NCI-H345 treated with DMSO at 0.1 percent for 48 hours (cell line): ENCODE measurements around the gene SLC13A5.
"Not testable (repeated sequence)": the region's sequence is repeated elsewhere in the genome, so short reads cannot be mapped to it uniquely, and the experiment has no call there.

ENCODE experiments used
- DNase-seq: peaks from one replicate; lab custom pipeline; 2025; ENCODE audit not compliant: unreplicated experiment; lab: John Stamatoyannopoulos, UW

SLC13A5 gene

DNA sequence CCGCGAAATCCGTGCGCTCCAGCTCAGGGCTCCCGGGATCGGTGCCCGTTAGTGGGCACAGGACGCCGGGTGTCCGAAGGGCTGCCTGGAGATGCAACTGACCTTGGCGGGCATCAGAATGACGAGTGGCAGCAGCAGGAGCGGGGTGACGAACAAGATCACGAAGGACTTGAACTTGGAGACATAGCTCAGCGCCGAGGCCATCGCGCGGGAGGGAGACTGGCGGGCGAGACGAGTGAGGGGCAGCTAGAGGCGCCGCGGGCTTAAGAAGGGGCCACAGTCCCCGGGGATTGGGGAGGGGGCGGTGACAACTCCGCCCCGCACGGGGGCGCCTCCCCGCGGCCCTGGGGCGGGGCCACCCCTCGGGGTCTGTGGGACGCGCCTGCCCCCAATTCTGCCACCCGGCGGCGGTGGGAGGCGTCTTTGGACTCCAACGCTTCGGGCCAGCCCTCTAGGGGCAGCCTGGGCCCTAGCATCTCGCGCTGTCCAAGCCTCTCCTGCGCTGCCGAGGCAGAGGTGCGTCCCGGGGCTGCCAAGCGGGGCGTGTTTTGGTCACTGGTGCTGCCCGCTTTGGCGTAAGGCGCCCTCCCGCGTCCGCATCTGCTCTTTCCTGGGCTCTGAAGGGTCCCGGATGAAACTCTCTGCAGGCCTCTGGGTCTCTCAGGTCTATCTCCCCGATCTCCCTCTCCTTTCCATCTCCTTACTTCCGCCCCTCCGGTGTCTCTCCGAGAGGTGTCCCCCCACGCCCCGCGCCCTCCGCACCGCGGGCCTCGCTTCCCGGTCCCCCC, at the start of gene SLC13A5:
SLC13A5 (minus strand) TSS at position 240 of the 788 bp plus-strand sequence; CDS start at position 204, 36 bp downstream.
- no peak for DNase-seq

DNA sequence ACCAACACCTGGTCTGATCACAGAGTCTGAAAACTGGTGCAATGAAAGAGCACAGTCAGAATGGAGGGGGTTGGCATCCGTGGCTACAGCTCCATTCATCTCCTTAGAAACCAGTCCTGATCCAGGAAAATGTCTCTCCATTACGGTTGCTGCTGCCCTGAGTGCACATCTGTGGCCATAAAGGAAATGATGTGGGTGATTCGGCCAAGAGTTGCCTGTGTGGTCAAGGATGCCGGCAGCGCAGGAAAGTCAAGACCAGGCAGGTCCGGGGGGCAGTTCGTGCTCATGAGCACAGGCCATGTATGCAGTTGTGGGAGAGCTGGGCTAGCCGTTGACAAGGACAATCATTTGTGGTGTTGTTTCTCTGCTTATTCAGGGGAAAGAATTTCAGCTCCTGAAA, 48.6 kb upstream of the SLC13A5 start:
- no peak for DNase-seq

DNA sequence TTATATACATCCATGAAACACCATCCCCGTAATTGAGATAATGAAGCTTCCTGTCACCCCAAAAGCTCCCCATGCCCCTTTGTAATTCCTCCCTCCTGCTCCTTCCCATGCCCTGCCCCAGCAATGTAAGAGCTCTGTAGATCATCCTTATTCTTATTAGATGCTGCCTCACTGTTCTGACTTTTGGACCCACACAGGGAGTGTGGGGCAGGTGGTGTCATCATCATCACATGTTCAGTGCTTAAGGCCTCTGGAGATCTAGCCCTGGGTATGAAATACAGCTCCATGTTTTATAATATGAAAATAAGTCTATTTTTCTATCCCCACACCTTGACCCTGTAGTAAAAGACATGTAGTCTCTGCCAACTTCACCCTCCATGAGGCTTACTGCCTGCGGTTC, 44.6 kb upstream of the SLC13A5 start:
- no peak for DNase-seq

DNA sequence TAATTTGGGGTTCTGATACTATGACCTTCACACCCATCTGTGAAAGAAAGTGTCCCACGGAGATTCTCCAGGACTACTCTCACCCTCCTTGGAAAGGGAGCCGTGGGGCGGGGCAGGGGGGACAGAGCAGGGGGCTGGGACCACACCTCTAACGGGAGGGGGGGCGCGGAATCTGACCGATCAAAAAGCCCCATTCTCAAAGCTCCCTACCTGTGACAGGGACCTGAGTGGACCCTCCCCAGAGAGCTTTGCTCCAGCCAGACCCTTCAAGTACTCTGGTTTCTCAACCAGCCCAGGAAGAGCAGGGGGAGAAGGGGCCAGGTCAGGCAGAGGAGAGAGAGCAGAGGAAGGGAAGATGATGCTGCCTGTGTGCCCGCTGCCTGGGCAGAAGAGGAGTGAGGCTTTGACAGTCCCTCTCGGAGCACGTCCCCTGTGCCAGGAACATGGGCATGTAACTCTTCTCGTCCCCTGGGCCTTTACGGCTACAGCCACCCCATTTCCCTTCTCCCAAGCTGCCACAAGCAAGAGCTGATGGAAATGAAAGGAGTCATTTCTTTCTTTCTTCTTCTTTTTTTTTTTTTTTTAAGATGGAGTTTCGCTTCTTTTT, 43.4 kb upstream of the SLC13A5 start:
- no peak for DNase-seq

DNA sequence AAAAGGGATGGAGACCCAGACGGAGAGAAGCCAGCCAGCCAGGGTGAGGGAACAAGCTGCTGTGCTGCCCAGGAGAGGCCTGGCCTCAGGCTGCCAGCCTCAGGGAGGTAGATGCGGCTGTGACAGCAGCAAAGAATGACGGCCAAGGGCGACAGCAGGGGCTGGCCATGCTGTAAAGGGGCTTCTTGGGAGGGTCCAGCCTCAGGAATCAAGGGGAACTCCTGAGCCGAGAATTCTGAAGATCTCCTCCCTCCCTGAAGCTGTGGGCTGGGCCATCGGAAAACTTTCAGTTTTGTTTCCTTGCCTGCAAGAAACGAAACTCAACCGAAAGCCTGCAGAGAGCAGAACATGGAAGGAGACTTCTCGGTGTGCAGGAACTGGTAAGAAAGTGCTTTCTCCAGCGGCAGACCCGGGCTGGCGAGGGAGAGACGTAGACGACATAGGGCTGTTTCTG, 42.6 kb upstream of the SLC13A5 start, which contains the start of gene XAF1:
XAF1 (plus strand) TSS at position 316 of the 454 bp plus-strand sequence; CDS start at position 349, 33 bp downstream.
- DNase-seq, result no peak

DNA sequence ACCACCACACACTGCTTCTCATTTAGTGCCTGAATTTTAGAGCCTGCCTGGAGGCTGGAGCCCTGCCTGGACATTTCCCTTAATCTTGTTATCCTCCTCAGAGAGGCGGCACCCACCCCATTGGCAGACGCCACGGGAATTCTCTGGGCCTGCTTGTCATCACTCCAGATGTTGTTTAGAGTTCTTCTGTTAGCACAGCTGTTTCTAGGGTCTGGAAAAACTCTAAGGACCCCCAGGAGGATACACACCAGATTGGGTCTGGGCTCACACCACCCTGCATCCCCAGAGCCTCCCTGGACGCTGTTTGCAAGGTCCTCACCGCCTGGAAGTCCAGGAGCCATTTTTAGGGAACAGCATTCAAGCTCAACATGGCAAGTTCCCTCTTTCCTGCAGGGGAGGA, 42.1 kb upstream of the SLC13A5 start:
- no peak for DNase-seq

DNA sequence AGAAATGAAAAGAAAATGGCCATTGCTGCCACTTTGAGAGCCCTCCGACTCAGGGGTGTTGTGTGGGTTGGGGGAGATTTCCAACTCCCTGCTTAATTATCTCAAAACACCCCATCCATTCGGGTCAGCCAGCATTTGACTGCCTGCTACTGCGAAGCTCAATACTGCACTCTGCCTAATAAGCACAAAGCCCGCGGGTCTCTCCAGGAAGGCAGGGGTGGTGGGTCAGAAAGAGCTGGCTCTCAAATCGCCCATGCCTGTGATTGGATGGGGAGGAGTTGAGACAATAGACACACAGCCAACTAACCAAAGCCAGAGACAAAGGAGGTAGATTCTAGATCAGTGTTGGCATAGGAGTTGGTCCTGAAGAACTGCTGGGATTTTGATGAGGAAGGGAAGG, 40.4 kb upstream of the SLC13A5 start:
- DNase-seq, result no peak

DNA sequence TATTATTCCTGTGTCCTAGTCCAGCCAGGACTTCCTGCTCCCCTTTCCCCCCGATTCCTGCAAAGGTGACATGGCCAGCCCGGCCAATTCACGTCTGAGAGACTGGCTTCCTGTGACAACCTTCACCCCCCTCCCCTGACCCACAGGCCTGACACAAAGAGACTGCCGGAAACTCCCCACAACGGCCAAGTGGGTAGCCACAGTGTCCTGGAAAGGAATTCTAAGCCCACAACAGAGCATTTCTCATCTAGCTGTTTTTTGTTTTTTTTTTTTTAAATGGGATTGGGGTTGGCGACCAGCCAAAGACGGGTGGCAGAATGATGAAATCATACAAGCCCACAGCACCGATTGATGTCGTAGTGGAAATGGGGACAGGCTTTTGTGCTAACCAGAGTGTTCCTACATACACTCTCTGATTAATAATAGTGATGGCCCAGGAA, 39.9 kb upstream of the SLC13A5 start:
- DNase-seq, result no peak

DNA sequence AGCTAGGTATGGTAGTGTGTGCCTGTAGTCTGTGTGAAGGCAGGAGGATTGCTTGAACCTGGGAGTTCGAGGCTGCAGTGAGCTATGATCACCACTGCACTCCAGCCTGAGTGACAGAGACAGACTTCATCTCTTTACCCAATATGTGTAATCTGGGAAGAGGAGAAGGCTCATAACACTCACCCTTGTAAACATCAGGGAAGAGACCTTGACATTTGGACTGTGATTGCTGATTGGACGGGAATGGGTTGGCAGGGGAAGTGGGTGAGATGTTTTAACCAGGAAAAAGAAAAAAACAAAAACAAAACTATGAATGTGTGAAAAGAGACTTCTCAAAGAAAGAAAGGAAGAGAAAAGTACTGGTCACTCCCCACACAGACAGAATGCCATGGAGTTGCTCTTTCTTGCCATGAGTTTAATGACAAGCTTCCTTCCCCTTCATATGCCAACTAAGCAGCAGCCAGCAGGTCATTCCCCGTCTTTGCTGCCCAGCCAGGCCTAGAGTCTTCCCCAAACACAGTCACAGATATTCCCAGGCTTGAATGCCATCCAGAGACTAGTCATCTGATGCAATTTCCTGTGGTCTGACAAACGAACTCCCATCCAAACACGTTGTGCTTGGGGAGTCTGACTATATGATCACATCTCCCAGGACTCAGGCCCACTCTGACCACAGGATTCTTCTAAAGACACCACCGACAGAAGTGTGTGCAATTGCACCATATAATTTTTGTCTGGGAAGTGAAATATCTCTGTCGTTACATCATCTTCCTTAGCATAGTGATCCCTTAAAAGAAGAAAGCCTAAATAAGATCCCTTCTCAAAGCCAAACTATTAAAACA, 39.1 kb upstream of the SLC13A5 start:
- DNase-seq, result no peak

DNA sequence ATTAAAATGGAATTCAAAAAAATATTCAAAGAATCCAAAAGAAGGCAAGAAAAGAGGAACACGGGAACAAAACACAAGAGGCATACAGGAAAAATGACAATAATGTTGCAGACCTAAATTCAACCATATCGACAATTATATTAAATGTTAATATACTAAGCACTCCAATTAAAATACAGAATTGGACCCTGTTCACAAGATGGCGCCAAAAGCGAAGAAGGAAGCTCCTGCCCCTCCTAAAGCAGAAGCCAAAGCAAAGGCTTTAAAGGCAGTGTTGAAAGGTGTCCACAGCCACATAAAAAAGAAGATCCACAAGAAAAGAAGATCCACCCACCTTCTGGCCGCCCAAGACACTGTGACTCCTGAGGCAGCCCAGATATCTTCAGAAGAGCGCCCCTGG, 36.4 kb upstream of the SLC13A5 start:
- DNase-seq, result no peak

DNA sequence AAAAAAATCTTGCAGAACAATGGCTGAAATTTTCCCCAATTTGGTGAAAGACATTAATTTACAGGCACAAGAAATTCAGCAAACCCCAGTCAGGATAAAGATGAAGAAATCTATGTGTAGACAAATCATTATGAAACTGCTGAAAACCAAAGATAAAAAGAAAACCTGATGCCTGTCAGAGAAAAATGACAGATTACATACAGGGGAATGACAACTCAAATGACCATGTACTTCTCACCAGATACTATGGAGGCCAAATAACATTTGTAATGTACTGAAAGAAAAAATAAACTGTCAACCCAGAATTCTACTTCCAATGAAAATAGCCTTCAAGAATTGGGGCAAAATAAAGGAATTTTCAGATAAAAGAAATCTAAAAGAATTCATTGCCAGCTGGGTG, 35.4 kb upstream of the SLC13A5 start:
- DNase-seq, result no peak

DNA sequence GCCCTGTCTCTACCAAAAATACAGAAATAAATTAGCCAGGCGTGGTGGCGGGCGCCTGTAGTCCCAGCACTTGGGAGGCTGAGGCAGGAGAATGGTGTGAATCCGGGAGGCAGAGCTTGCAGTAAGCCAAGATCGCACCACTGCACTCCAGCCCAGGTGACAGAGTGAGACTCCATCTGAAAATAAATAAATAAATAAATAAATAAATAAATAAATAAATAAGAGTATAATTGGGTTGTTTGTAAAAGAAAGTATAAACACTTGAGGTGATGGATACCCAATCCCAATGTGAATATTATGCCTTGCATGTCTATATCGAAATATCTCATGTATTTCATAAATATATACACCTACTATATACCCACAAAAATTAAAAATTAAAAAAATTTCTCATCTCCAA, 33.5 kb upstream of the SLC13A5 start:
- not testable (repeated sequence) for DNase-seq

DNA sequence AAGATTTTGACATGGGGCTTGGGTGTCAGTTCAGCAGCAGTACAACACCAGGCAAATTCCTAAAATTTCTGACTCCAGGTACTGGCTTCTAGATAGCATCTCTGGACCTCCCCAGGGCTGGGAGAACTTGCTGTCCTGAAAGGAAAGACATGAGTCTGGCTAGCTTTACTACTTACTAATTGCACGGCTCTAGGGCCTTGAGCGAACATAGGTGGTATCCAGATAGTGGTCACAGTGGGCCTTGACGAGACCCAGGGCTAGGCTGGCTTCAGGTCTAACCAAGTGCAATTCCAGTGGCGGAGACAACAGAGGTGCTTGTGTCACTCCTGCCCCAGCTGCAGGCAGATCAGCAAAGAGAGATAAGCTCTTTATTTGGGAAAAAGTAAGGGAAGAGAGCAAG, 16.4 kb upstream of the SLC13A5 start:
- DNase-seq, result no peak

DNA sequence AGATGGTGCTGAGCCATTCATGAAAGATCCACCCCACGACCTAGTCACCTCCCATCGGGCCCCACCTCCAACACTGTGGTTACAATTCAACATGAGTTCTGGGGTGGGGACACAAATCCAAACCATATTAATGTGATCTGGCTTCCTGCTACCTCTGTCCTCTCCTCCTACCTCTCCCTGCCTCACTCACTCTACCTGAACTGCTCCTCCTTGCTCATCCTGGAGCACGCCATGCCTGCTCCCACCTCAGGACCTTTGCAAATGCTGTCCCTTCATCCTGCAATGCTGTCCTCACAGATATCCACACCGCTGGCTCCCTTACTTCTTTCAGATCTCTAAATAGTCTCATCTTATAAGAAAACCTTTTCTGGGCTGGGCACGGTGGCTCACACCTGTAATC, 10.8 kb upstream of the SLC13A5 start:
- no peak for DNase-seq

DNA sequence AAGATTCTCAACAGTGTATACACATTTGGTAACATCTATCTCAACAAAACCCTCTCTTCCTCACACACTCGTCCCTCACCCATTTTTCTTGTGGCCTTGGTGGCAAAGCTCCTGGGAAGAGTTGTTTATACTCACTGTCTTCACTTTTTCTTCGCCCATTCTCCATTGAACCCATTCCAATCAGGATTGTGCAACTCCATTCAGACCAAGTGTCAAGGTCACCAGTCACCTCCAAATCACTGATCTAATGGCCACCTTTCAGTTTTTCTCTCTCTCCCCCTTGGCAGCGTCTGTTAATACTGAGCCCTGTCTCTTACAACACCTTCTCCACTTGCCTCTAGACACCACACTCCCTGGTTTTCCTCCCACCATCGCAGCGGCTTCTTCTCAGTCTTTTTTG, 8.6 kb upstream of the SLC13A5 start:
- no peak for DNase-seq

DNA sequence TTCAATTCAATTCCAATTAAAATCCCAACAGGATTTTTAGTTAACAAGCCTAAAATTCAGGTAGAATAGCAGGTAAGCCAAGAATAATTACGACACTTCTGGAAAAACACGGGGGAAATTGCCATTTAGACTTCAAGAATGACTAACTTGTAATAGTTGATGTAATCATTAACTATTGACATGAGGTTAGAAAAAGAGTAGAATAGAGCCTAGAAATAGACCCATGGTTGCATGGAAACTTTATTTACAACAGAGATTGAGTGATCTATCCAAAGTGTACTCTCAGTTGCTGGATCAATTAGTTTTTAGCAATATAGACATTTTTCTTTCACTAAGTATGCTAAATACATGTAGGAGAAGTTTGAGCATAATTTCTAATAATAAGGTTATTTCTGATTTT, 3.6 kb upstream of the SLC13A5 start:
- DNase-seq, result no peak

DNA sequence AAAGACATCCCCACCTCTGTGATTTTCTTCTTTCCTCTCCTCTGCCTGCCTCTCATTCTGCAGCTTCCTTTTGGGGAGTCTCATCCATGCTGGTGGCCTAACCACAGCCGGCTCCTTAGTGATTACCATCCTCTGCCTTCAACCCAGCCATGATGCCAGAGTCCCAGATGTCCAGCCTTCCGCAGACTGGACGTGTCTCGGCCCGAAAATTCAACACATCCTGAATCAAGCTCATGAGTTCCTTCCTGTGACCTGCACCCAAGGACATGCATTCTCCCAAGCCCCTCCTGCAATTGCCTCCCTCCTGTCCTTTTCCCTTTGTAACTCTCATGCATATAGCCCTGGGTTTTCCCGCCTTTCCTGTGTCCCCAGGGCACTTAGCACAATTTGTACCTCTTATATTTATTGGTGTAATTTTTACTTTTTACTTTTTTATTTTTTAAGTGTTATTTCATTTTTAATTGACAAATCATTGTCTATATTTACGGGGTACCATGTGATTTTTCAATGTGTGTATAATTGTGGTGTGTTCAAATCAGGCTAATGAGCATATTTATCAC, 1.2 kb upstream of the SLC13A5 start:
- DNase-seq, result no peak

DNA sequence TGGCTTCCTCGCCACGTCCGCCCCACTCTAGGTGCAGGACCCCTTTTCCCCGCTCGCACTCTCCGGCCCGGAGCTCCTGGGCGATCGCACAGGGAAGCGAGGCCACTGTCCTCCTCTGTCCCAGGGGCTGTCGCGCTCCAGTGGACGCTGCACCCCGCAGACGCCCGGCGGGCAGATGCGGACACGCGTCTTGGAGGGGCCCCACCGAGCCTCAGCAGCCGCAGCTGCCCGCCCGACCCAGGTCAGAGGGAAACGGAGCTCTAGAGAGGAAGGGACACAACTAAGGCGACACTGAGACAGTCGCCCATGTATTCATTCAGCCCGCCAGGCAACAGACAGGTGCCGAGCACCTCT, 726 bp upstream of the SLC13A5 start:
- DNase-seq, result no peak

DNA sequence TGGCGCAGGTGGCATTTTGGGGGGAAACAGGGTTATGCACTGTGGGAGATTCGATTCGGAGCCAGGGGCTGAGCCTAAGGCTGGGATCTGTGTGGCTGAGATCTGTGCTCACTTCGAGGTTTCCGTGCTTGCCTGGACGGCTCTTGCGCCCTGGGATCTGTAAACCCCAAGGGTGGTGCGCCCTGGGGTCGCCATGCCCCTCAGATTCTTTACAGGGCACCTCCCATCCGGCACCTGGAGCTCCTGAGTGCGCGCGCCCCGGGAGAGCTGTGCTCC, 377 bp downstream of the SLC13A5 start:
- DNase-seq, result no peak

DNA sequence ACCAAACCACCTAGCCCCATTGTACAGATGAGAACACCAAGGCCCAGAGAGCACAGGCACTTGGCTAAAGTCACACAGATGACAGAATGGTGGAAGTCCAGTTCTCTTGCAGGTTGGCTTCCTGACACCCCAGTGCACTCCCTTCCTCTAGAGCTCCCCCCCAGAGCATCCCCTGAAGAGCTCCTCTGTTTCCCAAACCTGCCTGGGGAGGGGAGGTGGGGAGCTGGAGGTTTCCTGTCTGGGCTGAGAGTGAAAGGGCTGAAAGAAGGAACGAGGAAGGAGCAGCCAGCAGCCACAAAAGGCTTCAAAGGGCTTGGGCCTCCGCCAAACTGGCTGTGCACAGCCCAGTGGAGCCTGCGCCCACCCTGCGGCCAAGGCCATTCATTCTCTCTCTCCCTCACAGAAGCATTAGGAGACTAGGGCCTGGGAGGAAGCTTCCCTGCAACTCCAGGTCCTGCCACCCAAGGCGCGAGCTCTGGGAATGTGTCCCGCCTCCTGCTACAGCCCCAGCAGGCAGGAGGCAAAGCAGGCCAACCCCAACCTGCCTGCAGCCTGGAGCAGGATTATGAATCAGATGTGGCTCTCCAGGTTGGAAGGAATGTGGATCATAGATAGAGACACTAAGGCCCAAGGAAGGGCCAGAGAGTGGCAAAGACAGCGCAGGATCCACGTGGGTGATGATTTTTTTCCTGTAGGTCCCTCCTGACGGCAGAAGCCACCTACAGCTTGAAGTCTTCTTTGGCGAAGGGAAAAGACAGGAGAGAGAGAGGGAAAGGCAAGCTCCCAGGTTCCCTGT, 913 bp downstream of the SLC13A5 start:
- no peak for DNase-seq

DNA sequence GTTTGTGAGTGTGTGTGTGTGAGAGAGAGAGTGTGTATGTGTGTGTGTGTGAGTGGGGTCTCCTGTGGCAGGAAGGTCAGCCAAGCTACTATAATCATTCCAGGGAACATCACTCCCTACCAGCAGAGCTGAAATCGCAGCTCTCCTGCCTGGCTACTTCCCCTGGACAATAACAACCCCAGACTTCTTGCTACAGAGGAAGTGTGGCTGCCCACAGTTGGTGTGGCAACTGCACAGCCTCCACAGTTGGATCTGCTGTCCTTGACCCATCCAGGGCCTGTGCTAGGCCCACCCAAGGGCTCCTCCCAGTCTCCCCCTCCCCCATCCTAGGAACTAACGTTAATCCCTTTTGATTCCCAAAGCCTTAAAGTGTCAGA, 1.5 kb downstream of the SLC13A5 start:
- no peak for DNase-seq
